ENCODE data around the gene CRLF2.
A peak's percentile ranks its signal among the peaks of the same experiment; 100 is the strongest.
"Not testable (repeated sequence)": the region's sequence is repeated elsewhere in the genome, so short reads cannot be mapped to it uniquely, and the experiment has no call there.

CRLF2 gene, protein sequence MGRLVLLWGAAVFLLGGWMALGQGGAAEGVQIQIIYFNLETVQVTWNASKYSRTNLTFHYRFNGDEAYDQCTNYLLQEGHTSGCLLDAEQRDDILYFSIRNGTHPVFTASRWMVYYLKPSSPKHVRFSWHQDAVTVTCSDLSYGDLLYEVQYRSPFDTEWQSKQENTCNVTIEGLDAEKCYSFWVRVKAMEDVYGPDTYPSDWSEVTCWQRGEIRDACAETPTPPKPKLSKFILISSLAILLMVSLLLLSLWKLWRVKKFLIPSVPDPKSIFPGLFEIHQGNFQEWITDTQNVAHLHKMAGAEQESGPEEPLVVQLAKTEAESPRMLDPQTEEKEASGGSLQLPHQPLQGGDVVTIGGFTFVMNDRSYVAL

DNA sequence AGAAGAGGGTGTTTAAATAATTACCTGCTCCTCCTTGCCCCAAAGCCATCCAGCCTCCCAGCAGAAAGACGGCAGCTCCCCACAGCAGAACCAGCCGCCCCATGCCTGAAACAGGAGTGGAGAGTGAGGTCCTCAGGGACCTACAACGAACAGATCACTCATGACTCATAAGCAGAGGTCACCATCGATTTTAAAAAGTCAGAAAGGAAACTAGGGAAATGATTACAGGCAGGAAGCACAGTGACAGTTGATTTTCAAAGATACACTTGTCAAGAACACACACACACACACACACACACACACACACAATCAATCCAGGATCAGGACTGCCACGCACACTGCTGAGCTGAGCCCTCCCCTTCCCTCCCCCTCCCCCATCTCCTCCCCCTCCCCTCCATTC is at the start of gene CRLF2:
Gene CRLF2, minus strand, starts transcription at position 118 of the 400 bp plus-strand sequence. Its CDS starts 15 bp downstream, at position 103.
- DNase-seq (ENCODE audit: low read depth in 3 of 3) = no peak

DNA sequence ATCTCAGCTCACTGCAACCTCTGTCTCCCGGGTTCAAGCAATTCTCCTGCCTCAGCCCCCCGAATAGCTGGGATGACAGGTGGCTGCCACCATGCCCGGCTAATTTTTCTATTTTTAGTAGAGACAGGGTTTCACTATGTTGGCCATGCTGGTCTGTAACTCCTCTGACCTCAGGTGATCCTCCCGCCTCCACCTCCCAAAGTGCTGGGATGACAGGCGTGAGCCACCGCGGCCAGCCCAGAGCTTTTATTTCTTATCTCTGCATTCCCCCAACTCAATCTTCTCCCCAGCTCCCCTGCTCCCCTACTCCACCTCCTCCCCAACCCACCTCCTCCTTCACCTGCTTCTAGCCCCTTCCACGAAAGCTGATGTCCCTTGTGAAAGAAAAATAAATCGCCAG is 49.3 kb upstream of the CRLF2 start:
- not testable (repeated sequence) for DNase-seq (ENCODE audit: low read depth in 3 of 3)

DNA sequence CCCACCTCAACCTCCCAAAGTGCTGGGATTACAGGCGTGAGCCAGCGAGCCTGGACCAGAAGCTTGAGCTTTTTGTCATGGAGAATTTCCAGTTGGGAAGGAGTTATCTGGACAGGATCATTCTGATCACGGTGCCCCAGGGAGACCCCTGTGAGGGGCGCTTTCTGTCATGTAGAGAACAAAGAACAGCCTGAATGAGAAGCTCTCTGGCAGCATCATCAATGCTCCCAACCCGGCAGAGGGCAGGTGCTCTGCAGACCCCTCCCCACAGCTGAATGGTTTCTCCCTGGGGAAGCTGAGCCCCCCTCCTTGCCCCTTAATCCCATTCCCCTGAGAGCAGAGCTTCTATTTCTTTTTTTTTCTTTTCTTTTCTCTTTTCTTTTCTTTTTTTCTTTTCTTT is 48.8 kb upstream of the CRLF2 start:
- DNase-seq (ENCODE audit: low read depth in 3 of 3) = no peak

DNA sequence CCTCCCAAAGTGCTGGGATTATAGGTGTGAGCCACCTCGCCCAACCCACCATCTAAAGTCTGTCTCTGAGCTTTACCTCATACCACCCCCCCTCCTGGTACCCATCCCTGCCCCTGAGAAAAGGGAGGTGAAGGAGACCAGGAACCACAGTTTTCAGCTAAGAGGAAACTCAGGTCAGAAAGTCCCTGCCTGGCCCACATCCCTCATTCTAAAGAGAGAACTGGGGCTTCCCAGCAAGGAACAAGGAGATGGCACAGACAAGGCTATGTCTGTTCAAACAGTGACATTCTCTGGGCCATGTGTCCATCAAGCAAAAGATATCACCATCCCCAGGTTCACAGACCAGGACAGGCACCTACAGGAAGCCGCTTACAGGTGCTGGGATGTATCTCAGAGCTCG is 40.4 kb upstream of the CRLF2 start:
- no peak for DNase-seq (ENCODE audit: low read depth in 3 of 3)

DNA sequence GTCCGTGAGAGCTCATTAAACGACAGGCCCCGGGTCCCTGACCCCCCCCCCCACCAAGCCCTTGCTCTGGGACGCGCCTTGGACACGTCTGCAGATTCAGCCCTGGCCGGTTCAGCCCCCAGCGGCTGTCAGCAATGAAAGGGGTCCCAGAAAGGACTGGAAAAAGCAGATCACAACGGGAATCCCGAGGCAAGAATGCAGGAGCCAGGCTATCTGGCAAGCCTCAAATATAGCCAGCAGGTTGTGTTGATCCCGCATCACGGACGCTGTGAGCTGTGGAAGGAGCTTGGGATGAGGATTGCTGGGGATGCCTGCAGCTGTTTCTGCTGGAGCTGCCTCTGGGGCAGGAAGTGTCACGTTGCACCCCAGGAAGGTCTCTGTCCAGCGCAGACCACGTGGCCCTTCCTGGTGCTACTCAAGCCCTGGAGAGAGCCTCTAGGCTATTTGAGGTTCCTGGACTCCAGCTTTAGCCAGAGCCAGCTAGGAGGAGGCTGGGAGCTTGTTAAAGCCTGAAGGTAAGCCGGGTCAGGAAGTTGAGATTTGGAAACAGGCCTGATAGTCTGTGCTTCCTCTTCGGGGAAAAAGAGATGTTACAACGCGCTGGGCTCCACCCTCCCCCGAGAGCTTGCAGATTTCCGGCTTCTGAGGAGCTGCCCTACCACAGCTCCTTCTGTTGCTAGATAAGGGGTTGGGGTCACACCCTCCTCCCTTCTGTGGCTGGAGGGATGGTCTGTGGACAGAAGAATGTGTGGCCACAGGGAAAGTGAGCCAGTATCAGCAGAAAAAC is 36.8 kb upstream of the CRLF2 start:
- no peak for DNase-seq (ENCODE audit: low read depth in 3 of 3)

DNA sequence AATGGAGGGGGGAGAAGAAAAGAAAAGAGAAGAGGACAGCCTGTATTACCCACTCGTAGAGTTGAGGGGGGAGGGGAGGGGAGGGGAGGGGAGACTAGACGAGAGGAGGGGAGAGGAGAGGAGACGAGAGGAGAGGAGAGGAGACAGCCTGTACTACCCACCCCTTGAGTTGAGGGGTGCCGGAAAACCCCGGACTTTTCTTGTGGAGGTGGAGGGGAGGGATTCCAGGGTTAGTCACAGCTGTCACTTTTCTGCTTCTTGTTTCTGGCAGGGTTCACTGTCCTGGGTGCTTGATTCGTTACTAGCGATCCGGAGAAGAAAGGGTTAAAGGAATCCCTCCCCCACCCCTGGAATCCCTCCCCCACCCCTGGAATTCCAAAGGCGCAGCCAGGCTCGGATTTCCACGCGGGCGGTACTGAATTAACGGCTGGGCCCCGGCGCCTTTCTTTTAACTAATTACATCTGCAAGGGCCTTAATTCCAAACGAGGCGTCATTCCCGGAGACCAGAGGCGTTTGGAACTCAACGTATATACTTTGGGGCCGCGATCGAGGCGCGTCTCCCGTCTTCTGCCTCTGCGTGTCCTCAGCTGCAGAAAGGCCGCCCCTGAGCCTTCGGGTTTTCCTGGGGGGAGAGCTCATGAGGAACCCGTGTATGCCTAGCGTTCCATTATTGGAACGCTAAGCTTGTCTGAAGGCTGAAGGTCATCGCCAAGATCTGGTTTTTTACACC is 36.0 kb upstream of the CRLF2 start:
- no peak for DNase-seq (ENCODE audit: low read depth in 3 of 3)

DNA sequence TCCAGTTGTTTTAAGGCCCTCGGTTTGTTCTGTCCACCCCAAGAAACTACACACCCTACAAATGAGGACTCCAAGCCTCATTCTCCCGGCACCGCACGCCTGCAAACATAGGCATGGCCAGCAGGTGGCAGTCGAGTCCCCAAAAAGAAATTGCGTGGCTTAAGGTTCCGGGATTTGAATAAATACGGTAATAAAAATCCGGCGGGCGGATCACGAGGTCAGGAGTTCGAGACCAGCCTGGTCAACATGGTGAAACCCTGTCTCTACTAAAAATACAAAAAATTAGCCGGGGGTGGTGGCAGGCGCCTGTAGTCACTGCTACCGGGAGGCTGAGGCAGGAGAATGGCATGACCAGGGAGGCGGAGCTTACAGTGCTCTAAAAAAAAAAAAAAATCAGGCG is 34.4 kb upstream of the CRLF2 start:
- DNase-seq (ENCODE audit: low read depth in 3 of 3) = peak; percentile 64 to 87 (median 76)

DNA sequence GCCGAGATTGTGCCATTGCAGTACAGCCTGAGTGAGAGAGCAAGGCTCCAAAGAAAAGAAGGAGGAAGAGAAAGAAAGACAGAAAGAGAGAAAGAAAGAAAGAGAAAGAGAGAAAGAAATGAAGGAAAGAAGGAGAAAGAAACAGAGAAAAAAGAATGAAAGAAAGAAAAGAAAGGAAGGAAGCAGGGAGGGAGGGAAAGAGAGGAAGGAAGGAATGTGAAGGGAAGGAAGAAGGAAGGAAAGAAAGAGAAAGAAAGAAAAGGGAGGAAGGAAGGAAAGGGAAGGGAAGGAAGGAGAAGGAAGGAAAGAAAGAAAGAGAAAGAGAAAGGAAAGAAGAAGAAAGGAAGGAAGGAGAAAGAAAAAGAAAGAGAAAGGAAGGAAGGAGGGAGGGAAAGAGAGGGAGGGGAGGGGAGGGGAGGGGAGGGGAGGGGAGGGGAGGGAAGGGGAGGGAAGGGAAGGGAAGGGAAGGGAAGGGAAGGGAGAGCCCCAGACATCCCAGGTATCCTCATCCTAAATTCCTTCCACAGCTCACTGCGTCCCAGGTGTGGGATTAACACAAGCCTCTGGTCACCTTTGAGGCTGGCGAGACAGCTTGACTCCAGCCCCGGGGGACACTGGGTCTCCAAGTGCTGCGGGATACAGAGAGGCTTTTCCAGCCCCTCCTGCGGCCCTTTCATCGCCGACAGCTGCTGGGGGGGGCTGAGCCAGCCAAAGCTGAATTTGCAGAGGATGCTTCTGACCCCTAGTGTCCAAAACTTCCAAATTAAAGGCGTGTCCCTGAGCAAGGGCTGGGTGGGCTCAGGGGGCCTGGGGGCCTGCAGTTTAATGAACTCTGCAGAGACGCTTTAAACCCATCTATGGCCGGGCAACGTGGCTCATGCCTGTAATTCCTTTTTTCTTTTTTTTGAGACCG is 32.0 kb upstream of the CRLF2 start:
- DNase-seq (ENCODE audit: low read depth in 3 of 3) = no peak

DNA sequence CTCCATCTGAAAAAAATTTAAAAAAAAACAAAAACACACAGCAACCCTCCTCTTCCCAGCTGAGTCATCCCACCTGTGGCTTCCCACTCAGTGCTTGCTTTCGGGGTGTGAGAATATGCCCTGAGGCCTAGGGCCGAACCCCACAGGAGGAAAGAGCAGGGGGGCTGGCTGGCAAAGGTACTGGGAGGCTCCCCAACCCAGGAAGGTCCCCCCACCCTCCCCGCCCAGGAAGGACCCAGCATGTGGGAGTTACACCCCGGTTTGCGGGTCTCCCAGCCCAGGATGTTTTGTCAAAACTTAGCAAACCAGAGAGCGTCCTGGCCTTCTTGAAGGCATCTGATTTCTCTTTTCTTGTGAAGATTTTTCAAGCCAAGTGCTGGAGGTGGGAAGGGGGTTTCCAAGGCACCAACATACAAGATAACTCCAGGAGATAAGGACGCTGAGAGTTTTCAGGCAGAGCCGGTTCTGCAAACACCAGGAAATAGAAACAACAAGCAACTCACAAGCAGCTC is 30.5 kb upstream of the CRLF2 start:
- no peak for DNase-seq (ENCODE audit: low read depth in 3 of 3)

DNA sequence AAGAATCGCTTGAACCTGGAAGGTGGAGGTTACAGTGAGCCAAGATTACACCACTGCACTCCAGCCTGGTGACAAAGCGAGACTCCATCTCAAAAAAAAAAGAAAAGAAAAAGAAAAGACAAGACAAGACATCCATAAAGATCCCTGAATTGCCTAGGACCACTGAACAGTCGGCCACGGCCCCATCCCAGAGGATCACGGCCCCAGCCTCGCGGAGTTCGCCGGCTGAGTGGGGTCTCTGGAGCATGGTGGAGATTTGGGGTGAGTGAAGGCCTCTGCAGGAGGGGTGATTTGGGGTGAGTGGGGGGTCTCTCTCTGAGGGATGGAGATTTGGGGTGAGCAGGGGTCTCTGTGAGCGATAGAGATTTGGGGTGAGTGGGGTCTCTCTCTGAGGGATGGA is 28.1 kb upstream of the CRLF2 start:
- DNase-seq (ENCODE audit: low read depth in 3 of 3) = not testable (repeated sequence)

DNA sequence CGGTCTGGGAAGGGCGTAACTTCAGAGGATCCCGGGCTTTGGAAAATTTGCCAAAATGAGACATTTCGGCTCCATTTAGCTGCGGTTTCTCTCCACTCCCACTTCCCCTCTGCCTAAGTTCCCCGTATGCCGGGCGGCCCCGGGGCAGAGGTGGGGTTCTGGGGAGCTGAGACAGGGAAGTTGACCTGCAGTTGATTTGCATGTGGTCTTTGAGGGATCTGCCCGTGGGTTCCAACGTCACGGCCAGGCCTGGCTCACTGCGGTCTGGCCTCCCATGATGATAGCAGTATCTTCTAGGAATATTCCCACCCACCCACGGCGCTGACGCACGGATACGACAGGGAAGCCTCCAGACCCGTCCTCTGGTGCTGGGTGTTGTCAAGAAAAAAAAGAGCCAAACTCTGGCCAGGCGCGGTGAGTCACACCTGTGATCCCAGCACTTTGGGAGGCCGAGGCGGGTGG is 27.3 kb upstream of the CRLF2 start:
- no peak for DNase-seq (ENCODE audit: low read depth in 3 of 3)

DNA sequence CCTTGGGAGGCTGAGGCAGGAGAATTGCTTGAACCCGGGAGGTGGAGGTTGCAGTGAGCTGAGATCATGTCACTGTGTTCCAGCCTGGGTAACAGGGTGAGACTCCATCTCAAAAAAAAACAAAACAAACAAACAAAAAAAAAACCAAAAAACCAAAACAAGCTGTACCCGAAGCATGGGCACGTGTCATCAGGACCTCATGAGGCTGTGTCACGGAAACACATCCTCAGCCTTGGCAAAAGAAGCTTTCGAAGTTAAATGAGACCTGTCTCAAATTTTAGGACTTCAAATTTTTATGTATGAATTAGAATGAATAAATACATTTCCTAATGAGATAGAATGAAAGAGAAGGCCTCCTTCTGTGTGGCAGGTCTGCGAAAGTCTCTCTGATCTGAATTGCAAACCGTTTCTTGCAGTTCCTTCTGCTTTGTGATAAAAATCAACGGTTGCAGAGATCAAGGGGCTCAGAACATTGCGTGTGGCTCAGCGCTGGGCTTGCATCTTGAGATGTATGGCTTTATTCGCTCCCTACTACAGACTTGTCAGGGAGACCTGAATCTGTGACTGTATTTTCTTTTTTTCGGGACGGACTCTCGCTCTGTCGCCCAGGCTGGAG is 19.5 kb upstream of the CRLF2 start:
- DNase-seq (ENCODE audit: low read depth in 3 of 3) = no peak

DNA sequence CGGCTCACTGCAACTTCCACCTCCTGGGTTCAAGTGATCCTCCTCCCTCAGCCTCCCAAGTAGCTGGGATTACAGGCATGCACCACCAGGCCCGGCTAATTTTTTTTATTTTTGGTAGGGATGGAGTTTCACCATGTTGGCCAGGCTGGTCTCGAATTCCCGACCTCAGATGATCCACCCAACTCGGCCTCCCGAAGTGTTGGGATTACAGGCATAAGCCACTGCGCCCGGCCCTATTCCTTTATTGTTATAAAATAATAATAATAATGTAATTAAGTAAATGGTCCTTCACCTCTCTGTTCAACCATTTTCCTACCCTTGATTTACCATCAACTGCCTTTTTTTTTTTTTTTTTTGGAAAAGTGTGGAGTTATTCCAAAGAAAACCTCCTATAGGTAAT is 15.7 kb upstream of the CRLF2 start:
- not testable (repeated sequence) for DNase-seq (ENCODE audit: low read depth in 3 of 3)

DNA sequence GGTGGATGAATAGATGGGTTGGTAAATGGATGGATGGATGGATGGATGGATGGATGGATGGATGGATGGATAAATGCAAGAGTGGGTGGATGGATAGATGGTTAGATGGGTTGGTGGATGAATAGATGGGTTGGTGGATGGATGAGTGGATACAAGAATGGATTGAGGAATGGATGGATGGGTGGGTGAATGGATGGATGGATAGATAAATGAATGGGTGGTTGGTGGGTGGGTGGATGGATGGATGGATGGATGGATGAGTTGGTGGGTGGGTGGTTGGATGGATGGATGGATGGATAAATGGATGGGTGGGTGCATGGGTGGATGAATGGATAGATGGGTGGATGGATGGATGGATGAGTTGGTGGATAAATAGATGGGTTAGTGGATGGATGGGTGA is 13.8 kb upstream of the CRLF2 start:
- no peak for DNase-seq (ENCODE audit: low read depth in 3 of 3)

DNA sequence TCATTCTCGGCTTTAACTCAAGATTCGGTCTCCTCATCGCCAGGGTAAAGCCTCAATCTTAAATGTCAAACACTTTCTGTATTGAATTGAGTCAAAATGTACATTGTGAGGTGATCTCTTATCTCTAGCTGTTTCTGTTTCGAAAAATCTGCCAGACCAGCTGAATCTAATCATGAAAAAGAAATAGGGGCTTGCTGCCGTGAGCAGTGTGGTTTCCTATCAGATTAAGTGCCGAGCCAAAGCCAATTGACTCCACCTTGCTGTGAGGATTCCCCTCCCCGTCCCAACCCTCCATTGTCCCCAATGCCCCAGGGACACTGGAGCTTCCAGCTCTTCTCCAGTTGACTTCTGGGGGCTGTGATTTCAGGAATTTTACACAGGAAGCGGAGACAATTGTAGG is 12.5 kb upstream of the CRLF2 start:
- DNase-seq (ENCODE audit: low read depth in 3 of 3) = no peak

DNA sequence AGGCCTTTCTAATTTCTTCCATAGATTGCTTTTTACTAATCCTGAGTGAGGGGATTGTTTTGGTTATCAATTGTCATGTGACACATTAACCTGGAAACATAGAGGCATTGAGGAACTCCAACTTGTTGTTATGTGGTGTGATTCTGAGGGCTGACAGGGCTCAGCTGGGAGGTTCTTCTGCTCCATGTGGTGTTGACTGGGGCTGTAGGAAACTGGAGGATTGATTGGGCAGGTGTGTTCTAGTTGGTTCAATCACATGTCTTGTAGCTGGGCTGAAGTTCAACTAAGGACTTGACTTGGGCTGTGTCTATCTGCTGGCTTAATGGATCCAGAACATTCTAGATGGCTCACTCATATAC is 10.8 kb upstream of the CRLF2 start:
- DNase-seq (ENCODE audit: low read depth in 3 of 3) = no peak

DNA sequence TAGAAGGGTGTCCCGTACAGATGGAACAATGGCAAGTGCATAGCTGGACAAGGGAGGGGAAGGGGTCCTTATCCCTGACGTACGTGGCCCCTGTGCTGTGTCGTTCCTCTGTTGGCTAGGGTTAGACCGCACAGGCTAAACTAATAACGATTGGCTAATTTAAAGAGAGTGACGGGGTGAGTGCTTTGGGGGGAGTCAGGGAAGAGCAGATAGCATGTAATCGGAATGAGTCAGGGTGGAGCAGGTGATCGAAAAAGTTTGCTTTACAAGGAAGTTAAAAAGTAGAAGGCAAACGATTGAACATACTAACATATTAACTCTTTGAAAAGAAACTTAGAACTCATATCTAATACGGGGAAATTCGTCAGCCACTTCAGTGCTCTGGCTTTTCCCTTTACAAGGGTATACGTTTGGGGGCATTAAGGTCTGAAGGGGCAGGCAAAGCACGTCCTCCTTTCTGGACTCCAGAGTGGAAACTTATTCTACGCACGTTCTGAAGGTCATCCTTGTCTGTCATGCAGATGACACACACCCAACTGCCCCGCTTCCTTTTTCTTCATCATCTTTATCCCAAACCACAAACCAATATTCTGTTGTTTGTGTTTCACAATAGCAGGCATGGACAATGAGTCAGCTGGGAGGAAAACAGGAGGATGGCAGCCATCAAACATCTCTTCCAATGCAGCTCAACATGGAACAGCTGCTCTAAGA is 10.2 kb upstream of the CRLF2 start:
- DNase-seq (ENCODE audit: low read depth in 3 of 3) = no peak

DNA sequence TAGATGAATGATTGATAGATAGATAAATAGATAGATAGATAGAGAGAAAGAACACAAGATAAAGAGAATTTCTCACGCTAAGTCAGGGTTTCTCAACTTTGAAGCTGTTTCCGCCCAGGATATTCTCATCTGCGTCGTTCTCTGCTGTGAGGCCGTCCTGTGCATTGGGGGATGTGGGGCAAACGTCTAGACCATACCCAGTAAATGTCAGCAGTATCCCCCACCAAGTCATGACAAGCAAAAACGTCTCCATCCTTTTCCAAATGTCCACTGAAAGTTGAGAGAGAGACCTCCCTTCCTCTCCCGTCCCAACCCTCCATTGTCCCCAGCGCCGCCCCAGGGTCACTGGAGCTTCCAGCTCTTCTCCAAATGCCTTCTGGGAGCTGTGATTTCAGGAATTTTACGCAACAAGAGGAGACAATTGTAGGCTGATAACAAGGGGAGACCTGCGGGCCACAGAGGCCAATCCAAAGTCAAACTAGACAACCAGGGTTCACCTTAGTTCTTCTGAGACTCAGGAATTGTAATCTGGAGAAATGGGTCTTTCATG is 8.9 kb upstream of the CRLF2 start:
- no peak for DNase-seq (ENCODE audit: low read depth in 3 of 3)

DNA sequence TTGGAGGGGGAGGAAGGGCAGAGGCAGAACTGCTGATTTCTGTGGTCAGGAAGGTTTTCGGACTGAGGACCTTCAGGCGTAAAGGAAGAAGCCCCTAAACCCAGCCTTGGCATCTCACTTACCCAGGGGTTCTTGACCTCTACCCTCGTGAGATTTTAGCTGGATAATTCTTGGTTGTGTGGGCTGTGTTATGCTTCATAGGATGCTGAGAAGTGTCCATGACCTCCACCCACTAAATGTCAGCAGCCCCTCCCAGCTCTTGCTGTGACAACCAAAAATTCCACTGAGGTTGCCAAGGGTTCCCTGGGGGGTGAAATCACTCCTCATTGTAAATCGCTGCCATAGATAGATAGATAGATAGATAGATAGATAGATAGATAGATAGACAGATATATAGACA is 5.8 kb upstream of the CRLF2 start:
- DNase-seq (ENCODE audit: low read depth in 3 of 3) = no peak

Data from stimulated activated CD4-positive, alpha-beta T cell treated with anti-CD3 and anti-CD28 coated beads, TNF-alpha, amount 100 ng/mL, for 48 hours (primary cell).